Uterus (tissue), 4 donors: ENCODE data around the gene ERC2. TPM values are rescaled to one million over a fixed set of nuclear protein-coding genes. Genes with fewer than 3 reads are reported as not detected.

Experiments
- DNase-seq, 2 donors: peaks; one replicate each; pipeline ENCODE4 v3.0.0-alpha.2; 2019 to 2020
- H3K27ac ChIP-seq, 2 donors: fragments of 200-600 bp; sonication (generic); 1 replicate in 1 of 2; 2 replicates in 1 of 2; pipeline ENCODE4 v1.5.1; 2016 to 2018
- H3K27me3 ChIP-seq, 2 donors: fragments of 200-600 bp; sonication (generic); one replicate each; pipeline ENCODE4 v1.5.1; 2018 to 2019; ENCODE audit warnings: control low read depth in 1 of 2
- H3K36me3 ChIP-seq, 2 donors: fragments of 200-600 bp; sonication (generic); one replicate each; pipeline ENCODE4 v1.5.1; 2019; ENCODE audit warnings: control low read depth in 1 of 2
- H3K4me1 ChIP-seq, 2 donors: fragments of 200-600 bp; sonication (generic); one replicate each; pipeline ENCODE4 v1.5.1; 2018 to 2019; ENCODE audit warnings: control low read depth in 1 of 2
- H3K4me3 ChIP-seq, 2 donors: fragments of 200-600 bp; sonication (generic); 1 replicate in 1 of 2; 2 replicates in 1 of 2; pipeline ENCODE4 v1.5.1; 2018 to 2019; ENCODE audit warnings: mild to moderate bottlenecking in 1 of 2
- H3K9me3 ChIP-seq, 2 donors: fragments of 200-600 bp; sonication (generic); one replicate each; pipeline ENCODE4 v1.5.1; 2019; ENCODE audit warnings: control low read depth in 1 of 2
- POLR2A ChIP-seq, 2 donors: fragments of 450-650 bp; IDR thresholded peaks; one replicate each; pipeline ENCODE4 v1.6.1; 2016; ENCODE audit warnings: antibody characterized with exemption in 2 of 2, mild to moderate bottlenecking in 1 of 2, moderate library complexity in 1 of 2
- intact Hi-C: fragments of 100-400 bp; cut with DNase I; formaldehyde crosslinking; loops from one replicate; pipeline ENCODE4 v1.15.1; 2023; ENCODE audit warnings: low total_unique reads
- total RNA-seq, 4 donors: library from RNA; depleted of rRNA in 3 of 4; stranded (reverse); fragments of >200 nt in 3 of 4; gene quantifications; one replicate each; pipeline versions ENCODE4 v1.1.0 to v1.2.4, GENCODE V29; 2014 to 2023
- TF ChIP-seq, protein P1 (sequence below), 4 experiments: fragments of 200-600 bp in 2 of 4; fragments of 450-650 bp in 2 of 4; sonication (generic) in 2 of 4; IDR thresholded peaks; one replicate each; pipeline ENCODE4 v1.5.1; 2016 to 2019; ENCODE audit warnings: antibody characterized with exemption in 4 of 4, mild to moderate bottlenecking in 2 of 4, moderate library complexity in 1 of 4
- donor health status: DM: yes; HTN: yes; CAD: no.

Gene ERC2
- total RNA-seq, 4 donors from 2014 or later, result 1.7 to 5.5 TPM; not detected in 2

DNA sequence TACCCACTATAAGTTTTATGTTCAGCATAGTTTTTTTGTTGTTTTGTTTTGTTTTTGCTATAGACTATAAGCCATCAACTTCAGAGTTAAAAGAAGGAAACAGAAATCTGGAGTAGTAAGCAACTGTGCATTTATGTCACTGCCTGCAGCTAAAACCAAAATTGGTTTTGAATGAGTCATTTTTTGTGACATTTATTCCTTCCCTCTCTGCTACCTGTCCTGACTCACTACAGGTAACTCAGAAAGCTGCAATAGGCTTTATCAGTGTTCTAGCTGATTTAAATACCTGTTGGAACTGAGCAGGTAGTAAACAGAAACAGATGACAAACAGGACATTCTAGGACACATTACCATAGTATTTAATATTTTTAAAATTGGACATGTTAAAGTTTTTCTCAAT lies 587.9 kb downstream of the ERC2 start:
- Histone ChIP-seq H3K36me3 (no peaks in the 10 kb centered on the region), H3K4me1 (no peaks in the 10 kb centered on the region), H3K27me3 (no peaks in the 10 kb centered on the region), H3K4me3 (no peak overlapping the region), H3K27ac (no peak overlapping the region), H3K9me3 (no peaks in the 10 kb centered on the region)
- intact Hi-C loops, result no loop called here
- no peak for DNase-seq
- TF ChIP-seq POLR2A (IDR thresholded peaks at IDR 0.05), result no peak
- TF ChIP-seq, protein P1, sequence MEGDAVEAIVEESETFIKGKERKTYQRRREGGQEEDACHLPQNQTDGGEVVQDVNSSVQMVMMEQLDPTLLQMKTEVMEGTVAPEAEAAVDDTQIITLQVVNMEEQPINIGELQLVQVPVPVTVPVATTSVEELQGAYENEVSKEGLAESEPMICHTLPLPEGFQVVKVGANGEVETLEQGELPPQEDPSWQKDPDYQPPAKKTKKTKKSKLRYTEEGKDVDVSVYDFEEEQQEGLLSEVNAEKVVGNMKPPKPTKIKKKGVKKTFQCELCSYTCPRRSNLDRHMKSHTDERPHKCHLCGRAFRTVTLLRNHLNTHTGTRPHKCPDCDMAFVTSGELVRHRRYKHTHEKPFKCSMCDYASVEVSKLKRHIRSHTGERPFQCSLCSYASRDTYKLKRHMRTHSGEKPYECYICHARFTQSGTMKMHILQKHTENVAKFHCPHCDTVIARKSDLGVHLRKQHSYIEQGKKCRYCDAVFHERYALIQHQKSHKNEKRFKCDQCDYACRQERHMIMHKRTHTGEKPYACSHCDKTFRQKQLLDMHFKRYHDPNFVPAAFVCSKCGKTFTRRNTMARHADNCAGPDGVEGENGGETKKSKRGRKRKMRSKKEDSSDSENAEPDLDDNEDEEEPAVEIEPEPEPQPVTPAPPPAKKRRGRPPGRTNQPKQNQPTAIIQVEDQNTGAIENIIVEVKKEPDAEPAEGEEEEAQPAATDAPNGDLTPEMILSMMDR (IDR thresholded peaks at IDR 0.05), result no peak

DNA sequence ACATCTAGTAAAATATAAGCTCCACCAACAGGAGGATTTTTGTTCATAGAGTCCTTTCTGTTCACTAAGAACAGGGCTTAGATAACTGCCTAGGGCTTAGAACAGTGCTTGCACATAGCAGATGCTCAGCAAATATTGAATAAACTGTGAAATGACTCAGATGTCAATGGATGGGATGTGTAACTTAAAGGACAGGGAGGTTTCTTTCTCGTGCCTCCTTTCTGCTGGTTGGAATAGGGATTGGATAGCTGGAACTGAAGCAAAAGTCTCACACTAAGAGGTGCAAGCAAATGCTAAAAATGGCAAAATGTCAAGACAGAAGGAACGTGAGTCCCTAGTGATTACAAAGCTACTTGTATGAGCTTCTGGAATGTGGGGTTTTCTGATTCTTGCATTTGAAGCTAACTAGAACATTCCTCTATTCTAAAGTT lies 588.4 kb downstream of the ERC2 start:
- TF ChIP-seq, protein P1 (IDR thresholded peaks at IDR 0.05), result no peak
- no peak for TF ChIP-seq POLR2A (IDR thresholded peaks at IDR 0.05)
- H3K27ac ChIP-seq, result no peak overlapping the region
- DNase-seq, result no peak

DNA sequence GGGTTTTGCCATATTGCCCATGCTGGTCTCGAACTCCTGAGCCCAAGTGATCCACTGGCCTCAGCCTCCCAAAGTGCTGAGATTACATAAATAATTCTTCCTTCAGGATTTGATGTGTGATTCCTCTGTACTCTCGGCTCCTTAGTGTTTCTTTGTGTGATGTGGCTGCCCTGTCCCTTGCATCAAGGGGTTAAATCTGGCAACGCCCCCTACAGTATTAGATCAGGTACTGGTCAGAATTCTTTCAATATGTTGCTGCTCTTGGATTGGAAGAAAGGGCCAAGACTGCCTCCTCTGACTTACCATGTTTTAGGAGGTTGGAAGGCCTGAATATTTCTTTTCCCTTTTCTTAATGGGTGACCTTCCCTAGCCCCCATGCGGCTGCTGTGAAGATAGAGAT lies 590.6 kb downstream of the ERC2 start:
- Histone ChIP-seq H3K36me3 (no peaks in the 10 kb centered on the region), H3K27me3 (no peaks in the 10 kb centered on the region), H3K4me1 (no peaks in the 10 kb centered on the region), H3K4me3 (no peak overlapping the region), H3K9me3 (no peaks in the 10 kb centered on the region), H3K27ac (no peak overlapping the region)
- TF ChIP-seq, protein P1 (IDR thresholded peaks at IDR 0.05), result no peak
- TF ChIP-seq POLR2A (IDR thresholded peaks at IDR 0.05), result no peak
- intact Hi-C loops, result no loop called here
- no peak for DNase-seq

More for the DNA sequence above, 588.4 kb downstream of the ERC2 start:
- H3K4me1 ChIP-seq, result no peaks in the 10 kb centered on the region
- no peak overlapping the region for H3K4me3 ChIP-seq
- H3K9me3 ChIP-seq, result no peaks in the 10 kb centered on the region
- no peaks in the 10 kb centered on the region for H3K36me3 ChIP-seq
- intact Hi-C loops, result no loop called here
- H3K27me3 ChIP-seq, result no peaks in the 10 kb centered on the region

DNA sequence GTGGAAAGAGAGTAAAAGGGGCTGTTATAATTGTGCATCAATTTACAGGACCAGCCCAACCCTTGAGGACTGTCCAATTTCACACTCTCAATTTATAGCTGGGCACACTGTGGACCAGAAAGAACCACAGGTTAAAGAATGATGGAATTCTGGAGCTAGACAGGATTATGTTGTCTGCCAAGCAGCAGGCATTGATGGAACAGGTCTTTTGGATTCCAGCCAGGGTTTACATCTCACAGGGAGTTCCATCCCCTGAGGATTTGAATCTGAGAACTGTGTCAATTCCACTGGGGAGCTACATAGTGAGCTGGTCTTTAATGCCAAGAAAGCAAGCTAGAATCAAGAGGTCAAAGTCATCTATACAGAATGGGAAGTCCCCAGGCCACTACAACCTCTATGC lies 591.7 kb downstream of the ERC2 start:
- DNase-seq, result no peak
- H3K4me1 ChIP-seq, result no peaks in the 10 kb centered on the region
- no peak overlapping the region for H3K27ac ChIP-seq

DNA sequence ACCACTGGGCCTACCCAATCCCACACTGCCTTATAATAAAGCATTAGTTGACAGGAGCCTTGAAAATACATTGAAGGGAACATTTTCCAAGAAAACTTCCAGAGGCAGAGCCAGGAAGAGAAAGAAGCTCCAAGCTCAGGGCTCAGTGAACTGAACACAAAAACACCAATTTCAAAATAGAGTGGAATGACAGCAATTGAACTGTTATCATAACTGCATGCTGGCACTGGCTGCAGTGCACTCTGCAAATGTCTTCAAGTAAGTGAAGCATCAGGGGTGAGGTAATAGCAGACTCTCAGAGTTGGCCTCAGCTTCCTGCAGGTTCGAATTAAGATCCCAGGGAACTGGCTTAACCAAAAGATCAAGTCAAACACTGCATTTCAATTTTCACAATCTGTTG lies 593.2 kb downstream of the ERC2 start:
- H3K27me3 ChIP-seq, result no peaks in the 10 kb centered on the region
- H3K9me3 ChIP-seq, result no peaks in the 10 kb centered on the region
- no peaks in the 10 kb centered on the region for H3K4me1 ChIP-seq
- H3K36me3 ChIP-seq, result no peaks in the 10 kb centered on the region
- TF ChIP-seq, protein P1 (IDR thresholded peaks at IDR 0.05), result no peak
- no peak for TF ChIP-seq POLR2A (IDR thresholded peaks at IDR 0.05)
- no peak overlapping the region for H3K27ac ChIP-seq
- no peak for DNase-seq
- H3K4me3 ChIP-seq, result no peak overlapping the region
- intact Hi-C loops, result no loop called here

More for the DNA sequence above, 591.7 kb downstream of the ERC2 start:
- Histone ChIP-seq H3K4me3 (no peak overlapping the region), H3K36me3 (no peaks in the 10 kb centered on the region), H3K27me3 (no peaks in the 10 kb centered on the region), H3K9me3 (no peaks in the 10 kb centered on the region)
- intact Hi-C loops, result no loop called here
- no peak for TF ChIP-seq POLR2A (IDR thresholded peaks at IDR 0.05)
- TF ChIP-seq, protein P1 (IDR thresholded peaks at IDR 0.05), result no peak
